Activated naive CD4-positive, alpha-beta T cell treated with anti-CD3 and anti-CD28 coated beads, Interleukin-2, amount 50 U/mL, for 24 hours (primary cell): ENCODE measurements around the gene SORCS3.

ENCODE experiments used
- H3K27ac Mint-ChIP-seq: one replicate; pipeline ENCODE4 v1.8.0; 2021; ENCODE audit warnings: mild to moderate bottlenecking, mixed read lengths
- H3K27me3 Mint-ChIP-seq: one replicate; pipeline ENCODE4 v1.8.0; 2021; ENCODE audit warnings: mixed read lengths
- H3K36me3 Mint-ChIP-seq: one replicate; pipeline ENCODE4 v1.8.0; 2021; ENCODE audit warnings: mixed read lengths
- H3K4me1 Mint-ChIP-seq: one replicate; pipeline ENCODE4 v1.8.0; 2021; ENCODE audit warnings: mixed read lengths
- H3K4me3 Mint-ChIP-seq: one replicate; pipeline ENCODE4 v1.8.0; 2021; ENCODE audit warnings: mild to moderate bottlenecking, mixed read lengths
- H3K9me3 Mint-ChIP-seq: one replicate; pipeline ENCODE4 v1.8.0; 2021; ENCODE audit warnings: mixed read lengths

SORCS3 gene

GRCh38 chr10:105056413-105056812, 415.3 kb downstream of the SORCS3 start:
- H3K27ac Mint-ChIP-seq, result no peak overlapping the region

GRCh38 chr10:105062951-105063350, 421.9 kb downstream of the SORCS3 start:
- no peak overlapping the region for H3K27ac Mint-ChIP-seq
- H3K27me3 Mint-ChIP-seq, result no peaks in the 10 kb centered on the region
- no peak overlapping the region for H3K4me3 Mint-ChIP-seq
- H3K9me3 Mint-ChIP-seq, result no peaks in the 10 kb centered on the region
- no peaks in the 10 kb centered on the region for H3K36me3 Mint-ChIP-seq
- peaks cover 9% of the 10 kb centered on the region for H3K4me1 Mint-ChIP-seq

More at GRCh38 chr10:105056413-105056812, 415.3 kb downstream of the SORCS3 start:
- Mint-ChIP-seq H3K36me3 (peaks cover 9% of the 10 kb centered on the region), H3K9me3 (peaks cover 11% of the 10 kb centered on the region), H3K4me1 (no peaks in the 10 kb centered on the region), H3K27me3 (no peaks in the 10 kb centered on the region), H3K4me3 (no peak overlapping the region)

- H3K27ac Mint-ChIP-seq, result no peak overlapping the region
- peaks cover 9% of the 10 kb centered on the region for H3K4me1 Mint-ChIP-seq
- H3K36me3 Mint-ChIP-seq, result no peaks in the 10 kb centered on the region
- H3K27me3 Mint-ChIP-seq, result no peaks in the 10 kb centered on the region
- H3K9me3 Mint-ChIP-seq, result no peaks in the 10 kb centered on the region
- no peak overlapping the region for H3K4me3 Mint-ChIP-seq
Measured at GRCh38 chr10:105063796-105064195, 422.7 kb downstream of the SORCS3 start.

- H3K27me3 Mint-ChIP-seq, result no peaks in the 10 kb centered on the region
- H3K9me3 Mint-ChIP-seq, result no peaks in the 10 kb centered on the region
- no peaks in the 10 kb centered on the region for H3K36me3 Mint-ChIP-seq
- H3K4me3 Mint-ChIP-seq, result no peak overlapping the region
- H3K27ac Mint-ChIP-seq, result no peak overlapping the region
- H3K4me1 Mint-ChIP-seq, result peaks cover 9% of the 10 kb centered on the region
Measured at GRCh38 chr10:105068497-105068896, 427.4 kb downstream of the SORCS3 start.

GRCh38 chr10:105070249-105070648, 429.2 kb downstream of the SORCS3 start:
- H3K36me3 Mint-ChIP-seq, result no peaks in the 10 kb centered on the region
- no peaks in the 10 kb centered on the region for H3K27me3 Mint-ChIP-seq
- no peak overlapping the region for H3K27ac Mint-ChIP-seq
- H3K9me3 Mint-ChIP-seq, result no peaks in the 10 kb centered on the region
- H3K4me1 Mint-ChIP-seq, result no peaks in the 10 kb centered on the region
- no peak overlapping the region for H3K4me3 Mint-ChIP-seq

GRCh38 chr10:105070952-105071351, 429.9 kb downstream of the SORCS3 start:
- H3K27ac Mint-ChIP-seq, result no peak overlapping the region

GRCh38 chr10:105071980-105072379, 430.9 kb downstream of the SORCS3 start:
- Mint-ChIP-seq H3K4me3 (no peak overlapping the region), H3K27me3 (no peaks in the 10 kb centered on the region), H3K36me3 (no peaks in the 10 kb centered on the region), H3K9me3 (no peaks in the 10 kb centered on the region), H3K27ac (no peak overlapping the region), H3K4me1 (no peaks in the 10 kb centered on the region)

More at GRCh38 chr10:105070952-105071351, 429.9 kb downstream of the SORCS3 start:
- Mint-ChIP-seq H3K4me3 (no peak overlapping the region), H3K27me3 (no peaks in the 10 kb centered on the region), H3K4me1 (no peaks in the 10 kb centered on the region), H3K36me3 (no peaks in the 10 kb centered on the region), H3K9me3 (no peaks in the 10 kb centered on the region)

GRCh38 chr10:105073999-105074398, 432.9 kb downstream of the SORCS3 start:
- Mint-ChIP-seq H3K4me1 (no peaks in the 10 kb centered on the region), H3K27me3 (no peaks in the 10 kb centered on the region), H3K27ac (no peak overlapping the region), H3K4me3 (no peak overlapping the region), H3K9me3 (no peaks in the 10 kb centered on the region), H3K36me3 (no peaks in the 10 kb centered on the region)

- Mint-ChIP-seq H3K36me3 (no peaks in the 10 kb centered on the region), H3K4me3 (no peak overlapping the region), H3K9me3 (no peaks in the 10 kb centered on the region), H3K27me3 (no peaks in the 10 kb centered on the region), H3K27ac (no peak overlapping the region), H3K4me1 (no peaks in the 10 kb centered on the region)
Measured at GRCh38 chr10:105075031-105075430, 433.9 kb downstream of the SORCS3 start.

GRCh38 chr10:105085980-105086379, 444.9 kb downstream of the SORCS3 start:
- Mint-ChIP-seq H3K4me3 (no peak overlapping the region), H3K27me3 (no peaks in the 10 kb centered on the region), H3K4me1 (peaks cover 6% of the 10 kb centered on the region), H3K27ac (no peak overlapping the region), H3K36me3 (peaks cover 2% of the 10 kb centered on the region), H3K9me3 (no peaks in the 10 kb centered on the region)

GRCh38 chr10:105094048-105094447, 453.0 kb downstream of the SORCS3 start:
- H3K4me3 Mint-ChIP-seq, result no peak overlapping the region
- no peaks in the 10 kb centered on the region for H3K9me3 Mint-ChIP-seq
- no peak overlapping the region for H3K27ac Mint-ChIP-seq
- no peaks in the 10 kb centered on the region for H3K4me1 Mint-ChIP-seq
- H3K27me3 Mint-ChIP-seq, result no peaks in the 10 kb centered on the region
- peaks cover 4% of the 10 kb centered on the region for H3K36me3 Mint-ChIP-seq

GRCh38 chr10:105096316-105096715, 455.2 kb downstream of the SORCS3 start:
- H3K9me3 Mint-ChIP-seq, result no peaks in the 10 kb centered on the region
- peaks cover 4% of the 10 kb centered on the region for H3K36me3 Mint-ChIP-seq
- no peaks in the 10 kb centered on the region for H3K4me1 Mint-ChIP-seq
- no peak overlapping the region for H3K27ac Mint-ChIP-seq
- no peaks in the 10 kb centered on the region for H3K27me3 Mint-ChIP-seq
- H3K4me3 Mint-ChIP-seq, result no peak overlapping the region

- no peak overlapping the region for H3K4me3 Mint-ChIP-seq
- H3K9me3 Mint-ChIP-seq, result no peaks in the 10 kb centered on the region
- H3K27ac Mint-ChIP-seq, result no peak overlapping the region
- H3K27me3 Mint-ChIP-seq, result no peaks in the 10 kb centered on the region
- no peaks in the 10 kb centered on the region for H3K4me1 Mint-ChIP-seq
- peaks cover 10% of the 10 kb centered on the region for H3K36me3 Mint-ChIP-seq
Measured at GRCh38 chr10:105102977-105103376, 461.9 kb downstream of the SORCS3 start.

- Mint-ChIP-seq H3K4me3 (no peak overlapping the region), H3K27me3 (no peaks in the 10 kb centered on the region), H3K9me3 (no peaks in the 10 kb centered on the region), H3K4me1 (no peaks in the 10 kb centered on the region), H3K27ac (no peak overlapping the region), H3K36me3 (peaks cover 12% of the 10 kb centered on the region)
Measured at GRCh38 chr10:105104297-105104696, 463.2 kb downstream of the SORCS3 start.

GRCh38 chr10:105109164-105109563, 468.1 kb downstream of the SORCS3 start:
- Mint-ChIP-seq H3K27ac (no peak overlapping the region), H3K4me1 (no peaks in the 10 kb centered on the region), H3K4me3 (no peak overlapping the region), H3K36me3 (peaks cover 14% of the 10 kb centered on the region), H3K9me3 (no peaks in the 10 kb centered on the region), H3K27me3 (no peaks in the 10 kb centered on the region)

GRCh38 chr10:105112862-105113261, 471.8 kb downstream of the SORCS3 start:
- Mint-ChIP-seq H3K9me3 (peaks cover 4% of the 10 kb centered on the region), H3K27me3 (no peaks in the 10 kb centered on the region), H3K36me3 (peaks cover 8% of the 10 kb centered on the region), H3K4me1 (no peaks in the 10 kb centered on the region), H3K4me3 (no peak overlapping the region), H3K27ac (no peak overlapping the region)

GRCh38 chr10:105113666-105114065, 472.6 kb downstream of the SORCS3 start:
- H3K4me3 Mint-ChIP-seq, result no peak overlapping the region

More at GRCh38 chr10:105113666-105114065, 472.6 kb downstream of the SORCS3 start:
- Mint-ChIP-seq H3K9me3 (peaks cover 4% of the 10 kb centered on the region), H3K4me1 (no peaks in the 10 kb centered on the region), H3K36me3 (peaks cover 5% of the 10 kb centered on the region), H3K27me3 (no peaks in the 10 kb centered on the region), H3K27ac (no peak overlapping the region)
